A549 (cell line): ENCODE results near the gene ABHD17A. TPM values are rescaled to one million over a fixed set of nuclear protein-coding genes. Genes with fewer than 3 reads are reported as not detected.

Experiments used
- ATAC-seq, 2 experiments: fragments of 200-7000 bp in 1 of 2; fragments of >200 bp in 1 of 2; cut with Nextera tagmentation in 1 of 2; cut with Tn5 transposase in 1 of 2; 3 replicates each; pipeline versions ENCODE4 v1.8.0 to v1.9.1; 2018 to 2020; ENCODE audit warnings: mild to moderate bottlenecking in 1 of 2, moderate library complexity in 1 of 2
- CTCF ChIA-PET: fragments of 300-600 bp; sonication (Branson Sonifier 250); formaldehyde crosslinking; extraction: SDS; loops from one replicate; lab custom pipeline; 2021; ENCODE audit warnings: antibody characterized with exemption, inconsistent platforms; lab: Yijun Ruan, JAX
- POLR2A ChIA-PET: fragments of 350-600 bp; formaldehyde crosslinking; extraction: SDS; loops from one replicate; lab custom pipeline; 2021; ENCODE audit warnings: antibody characterized with exemption, inconsistent platforms; lab: Yijun Ruan, JAX
- DNase-seq, 2 experiments: peaks; one replicate each; pipeline versions ENCODE4 v3.0.0 to v3.0.0-alpha.2; 2011 to 2016; ENCODE audit warnings: low read depth in 1 of 2, low spot score in 1 of 2
- FAIRE-seq: peaks from 2 replicates; lab custom pipeline; 2011; peaks lifted over from hg19 to GRCh38; lab: Jason Lieb, UNC
- H3K27ac ChIP-seq, 2 experiments: fragments of >200 bp; sonication (Bioruptor Twin); formaldehyde crosslinking; 3 replicates each; pipeline ENCODE4 v1.5.1; 2016 to 2017
- H3K4me1 ChIP-seq: fragments of >200 bp; sonication (Bioruptor Twin); formaldehyde crosslinking; 3 replicates; pipeline ENCODE4 v1.6.1; 2016
- H3K4me2 ChIP-seq: fragments of >200 bp; sonication (Bioruptor Twin); formaldehyde crosslinking; 3 replicates; pipeline ENCODE4 v1.6.1; 2016
- H3K4me3 ChIP-seq: fragments of >200 bp; sonication (Bioruptor Twin); formaldehyde crosslinking; 3 replicates; pipeline ENCODE4 v1.5.1; 2016
- H3K9me3 ChIP-seq: fragments of >200 bp; sonication (Bioruptor Twin); formaldehyde crosslinking; 3 replicates; pipeline ENCODE4 v1.6.1; 2016
- BCL3 ChIP-seq: fragments of >200 bp; sonication (Bioruptor Twin); formaldehyde crosslinking; IDR thresholded peaks from 3 replicates; pipeline ENCODE4 v1.6.1; 2016
- CBX8 ChIP-seq: fragments of 200-600 bp; sonication (generic); IDR thresholded peaks from 2 replicates; pipeline ENCODE4 v1.6.1; 2016
- CEBPB ChIP-seq, 2 experiments: fragments of >200 bp in 1 of 2; sonication (Bioruptor Twin) in 1 of 2; formaldehyde crosslinking in 1 of 2; IDR thresholded peaks; 2 replicates each; pipeline ENCODE4 v1.6.1; 2012 to 2016
- CTCF ChIP-seq: fragments of >200 bp; sonication (Bioruptor Twin); formaldehyde crosslinking; IDR thresholded peaks from 3 replicates; pipeline ENCODE4 v1.5.1; 2016
- EHF ChIP-seq: fragments of 250-450 bp; sonication (Bioruptor Pico); IDR thresholded peaks from 2 replicates; pipeline ENCODE4 v1.5.0; 2020; ENCODE audit warnings: mild to moderate bottlenecking
- EHMT2 ChIP-seq: fragments of 200-600 bp; sonication (generic); IDR thresholded peaks from 2 replicates; pipeline ENCODE4 v1.6.1; 2016; ENCODE audit warnings: antibody characterized with exemption, low read depth, mild to moderate bottlenecking, moderate library complexity
- ELK1 ChIP-seq: fragments of 150-350 bp; IDR thresholded peaks from 2 replicates; pipeline ENCODE4 v1.6.1; 2014; ENCODE audit warnings: low read depth, mild to moderate bottlenecking, low read length
- FOSB ChIP-seq: fragments of 250-450 bp; sonication (Bioruptor Pico); IDR thresholded peaks from 2 replicates; pipeline ENCODE4 v1.5.0; 2020; ENCODE audit warnings: mild to moderate bottlenecking, moderate library complexity
- GATA3 ChIP-seq: IDR thresholded peaks from 2 replicates; pipeline ENCODE4 v1.6.1; 2012; ENCODE audit warnings: borderline replicate concordance
- HEYL ChIP-seq: fragments of 250-450 bp; sonication (Bioruptor Pico); IDR thresholded peaks from 2 replicates; pipeline ENCODE4 v1.8.0; 2021; ENCODE audit warnings: mild to moderate bottlenecking, moderate library complexity
- HMGXB4 ChIP-seq: fragments of 250-450 bp; sonication (Bioruptor Pico); IDR thresholded peaks from 2 replicates; pipeline ENCODE4 v1.5.0; 2021; ENCODE audit warnings: mild to moderate bottlenecking, moderate library complexity, borderline replicate concordance
- HOXA7 ChIP-seq: fragments of 250-450 bp; sonication (Bioruptor Pico); IDR thresholded peaks from 2 replicates; pipeline ENCODE4 v1.5.0; 2020; ENCODE audit warnings: mild to moderate bottlenecking, moderate library complexity
- MAFK ChIP-seq: fragments of 450-650 bp; IDR thresholded peaks from 2 replicates; pipeline ENCODE4 v1.6.1; 2014; ENCODE audit not compliant: partially characterized antibody
- MAZ ChIP-seq: fragments of 150-350 bp; IDR thresholded peaks from 2 replicates; pipeline ENCODE4 v1.6.1; 2014; ENCODE audit warnings: antibody characterized with exemption, low read depth, low read length, borderline replicate concordance
- REST ChIP-seq: fragments of 200-600 bp; sonication (generic); IDR thresholded peaks from 2 replicates; pipeline ENCODE4 v1.6.1; 2016; ENCODE audit warnings: antibody characterized with exemption, mild to moderate bottlenecking, moderate library complexity
- RNF2 ChIP-seq: fragments of 200-600 bp; sonication (generic); IDR thresholded peaks from 2 replicates; pipeline ENCODE4 v1.6.1; 2016; ENCODE audit warnings: low read depth, mild to moderate bottlenecking, antibody characterized with exemption, moderate library complexity, borderline replicate concordance
- SMC3 ChIP-seq: fragments of >200 bp; sonication (Bioruptor Twin); formaldehyde crosslinking; IDR thresholded peaks from 3 replicates; pipeline ENCODE4 v1.6.1; 2018; ENCODE audit warnings: inconsistent platforms
- TP53 ChIP-seq: fragments of 250-450 bp; sonication (Bioruptor Pico); IDR thresholded peaks from 2 replicates; pipeline ENCODE4 v1.5.0; 2021; ENCODE audit warnings: mild to moderate bottlenecking, moderate library complexity
- ZC3H11A ChIP-seq: fragments of 450-650 bp; IDR thresholded peaks from 2 replicates; pipeline ENCODE4 v1.6.1; 2014; ENCODE audit warnings: antibody characterized with exemption, mild to moderate bottlenecking
- WGBS: methylation state at CpG from one replicate; pipeline ENCODE4 v1.1.6; 2017; ENCODE audit errors: missing lambda C conversion rate; 5-methylcytosine and 5-hydroxymethylcytosine counted together
- polyA plus RNA-seq, 4 experiments: library from polyadenylated mRNA; depleted of rRNA in 3 of 4; stranded (reverse); fragments of >200 nt; fragmentation: RNase III in 1 of 4; extraction: RNeasy Plus Mini Kit Qiagen cat#74134 plus additional on column Dnase treatment in 1 of 4; gene quantifications; 2 replicates in 3 of 4; 3 replicates in 1 of 4; pipeline ENCODE4 v1.2.3, GENCODE V29; 2011 to 2017

ABHD17A gene
- polyA plus RNA-seq, 2 of the 4 experiments (the other 2 are of a cell fraction) = 12.8 to 23.1 TPM

- Histone ChIP-seq H3K4me1 (peaks cover 7% of the 10 kb centered on the region), H3K4me2 (no peak overlapping the region), H3K4me3 (no peak overlapping the region), H3K9me3 (no peaks in the 10 kb centered on the region), H3K27ac (no peak overlapping the region)
- WGBS = 90% methylated on average over 11 of the region's 11 CpGs
- no peak for FAIRE-seq
- no peak for ATAC-seq
- DNase-seq = no peak
- POLR2A ChIA-PET = no interaction called here
- CTCF ChIA-PET = interaction anchor here (0.6 to 14.1 kb wide), 4 partner anchors 10 to 159 kb away, joined by 3 to 212 read pairs (median 5); no protein-coding TSS in a partner anchor
- TF ChIP-seq GATA3 (no peak), HOXA7 (CRISPR knock-in tag) (no peak), SMC3 (no peak), CBX8 (no peak), RNF2 (no peak), TP53 (CRISPR knock-in tag) (no peak), MAZ (no peak), FOSB (no peak), CTCF (no peak), EHF (CRISPR knock-in tag) (no peak), HEYL (CRISPR knock-in tag) (no peak), ELK1 (no peak), EHMT2 (no peak), ZC3H11A (no peak), HMGXB4 (CRISPR knock-in tag) (no peak), MAFK (no peak), REST (no peak)
Measured at GRCh38 chr19:1830978-1831377, 54.3 kb downstream of the ABHD17A start.

GRCh38 chr19:1830568-1830967, 54.7 kb downstream of the ABHD17A start:
- H3K4me1 ChIP-seq = peaks cover 10% of the 10 kb centered on the region
- H3K27ac ChIP-seq = no peak overlapping the region
- H3K4me3 ChIP-seq = no peak overlapping the region
- CTCF ChIA-PET = interaction anchor here (1.4 to 14.1 kb wide), 4 partner anchors 10 to 158 kb away, joined by 5 to 212 read pairs (median 5); no protein-coding TSS in a partner anchor
- no peak overlapping the region for H3K4me2 ChIP-seq
- DNase-seq (no peak), FAIRE-seq (no peak), ATAC-seq (no peak)
- H3K9me3 ChIP-seq = no peaks in the 10 kb centered on the region
- WGBS = 96% methylated on average over 15 of the region's 15 CpGs
- TF ChIP-seq ELK1 (no peak), BCL3 (no peak), RNF2 (no peak), CEBPB (IDR thresholded peaks at IDR 0.05) (peak in 1 of 2 experiments; percentile 31; a peak in 1 of 4 replicates)
- POLR2A ChIA-PET = no interaction called here
